GM19099 (cell line): ENCODE results near the gene DLX4.

ENCODE experiments used
- POLR2A ChIP-seq: IDR thresholded peaks from 3 replicates; pipeline ENCODE4 v1.6.1; 2011; ENCODE audit warnings: low read depth; ENCODE audit not compliant: insufficient read length; ENCODE audit errors: extremely low read depth

Gene DLX4

DNA sequence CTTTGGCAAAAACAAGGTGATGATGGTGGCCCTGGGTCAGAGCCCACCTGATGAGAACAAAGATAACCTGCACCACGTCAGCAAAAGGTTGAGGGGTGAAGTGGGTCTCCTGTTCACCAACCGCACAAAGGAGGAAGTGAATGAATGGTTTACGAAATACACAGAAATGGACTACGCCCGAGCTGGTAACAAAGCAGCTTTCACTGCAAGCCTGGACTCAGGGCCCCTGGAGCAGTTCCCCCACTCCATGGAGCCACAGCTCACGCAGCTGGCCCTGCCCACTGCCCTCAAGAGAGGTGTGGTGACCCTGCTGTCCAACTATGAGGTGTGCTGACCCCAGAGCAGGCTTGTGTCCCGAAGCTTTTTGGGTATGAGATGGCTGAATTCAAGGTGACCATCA lies 29.7 kb upstream of the DLX4 start:
- TF ChIP-seq POLR2A: no peak

DNA sequence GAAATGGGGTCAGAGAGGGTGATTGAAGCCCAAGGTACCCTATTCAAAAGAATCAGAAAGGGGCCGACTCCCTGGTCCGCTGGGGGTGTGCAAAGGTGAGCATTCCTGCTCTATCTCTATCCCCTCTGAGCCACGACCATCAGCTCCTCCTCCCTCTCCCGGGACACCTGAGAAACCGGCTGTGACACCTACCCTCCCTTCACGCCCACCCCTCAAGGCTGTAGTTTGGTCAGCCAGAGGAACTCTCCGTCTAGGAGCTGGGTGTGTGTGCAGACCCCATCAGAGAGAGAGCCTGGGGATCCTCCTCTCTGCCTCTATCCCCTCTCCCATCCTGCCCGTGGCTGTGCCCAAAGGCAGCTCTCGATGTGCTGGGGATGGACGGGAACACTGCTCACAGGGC lies 27.6 kb upstream of the DLX4 start:
- TF ChIP-seq POLR2A: no peak

DNA sequence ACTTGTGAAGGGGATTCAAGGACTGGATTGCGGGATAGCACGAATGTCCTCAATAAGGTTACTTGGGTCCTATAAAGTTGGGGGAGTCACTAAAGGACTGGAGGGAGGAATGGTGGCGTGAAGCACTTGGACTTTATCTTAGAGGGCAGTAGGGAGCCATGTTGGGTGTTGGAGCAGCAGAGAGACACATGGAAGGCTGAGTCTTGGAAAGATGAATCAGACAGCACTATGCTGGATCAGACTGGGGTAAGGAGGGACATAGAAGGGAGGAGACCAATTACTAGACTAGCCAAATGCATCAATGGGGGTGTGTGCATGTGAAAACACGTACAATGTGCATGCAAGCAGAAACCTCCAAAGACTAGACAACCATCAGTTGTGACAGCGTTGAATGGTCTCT lies 26.0 kb upstream of the DLX4 start:
- no peak for TF ChIP-seq POLR2A

DNA sequence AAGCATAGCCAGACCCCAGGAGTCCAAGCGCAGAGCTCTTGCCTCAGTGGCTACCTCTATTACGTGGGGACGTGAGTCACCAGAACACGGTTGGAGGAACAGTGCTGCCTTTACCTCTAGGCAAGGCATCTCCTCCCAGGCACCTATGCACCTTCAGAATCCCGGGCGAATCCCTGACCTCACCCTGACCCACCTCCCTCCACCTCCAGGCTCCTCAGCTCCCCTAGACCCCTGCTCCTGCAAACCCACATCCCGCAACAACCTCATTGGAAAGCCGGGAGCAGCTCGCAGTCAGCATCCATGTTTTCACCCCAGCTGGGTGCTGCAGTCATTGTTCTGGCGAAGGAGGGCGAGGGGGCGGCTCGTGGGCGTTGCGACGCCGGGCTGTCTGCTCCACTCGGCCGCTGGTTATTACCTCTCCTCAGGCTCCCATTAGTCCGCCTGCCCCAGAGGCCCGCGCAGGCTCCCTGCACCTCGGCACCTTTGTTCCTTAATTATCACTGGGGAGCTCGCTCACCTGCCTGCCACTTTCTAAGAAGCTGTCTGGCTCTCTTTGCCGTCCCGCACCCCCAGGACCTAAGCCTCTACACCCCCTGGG lies 24.6 kb upstream of the DLX4 start:
- no peak for TF ChIP-seq POLR2A

DNA sequence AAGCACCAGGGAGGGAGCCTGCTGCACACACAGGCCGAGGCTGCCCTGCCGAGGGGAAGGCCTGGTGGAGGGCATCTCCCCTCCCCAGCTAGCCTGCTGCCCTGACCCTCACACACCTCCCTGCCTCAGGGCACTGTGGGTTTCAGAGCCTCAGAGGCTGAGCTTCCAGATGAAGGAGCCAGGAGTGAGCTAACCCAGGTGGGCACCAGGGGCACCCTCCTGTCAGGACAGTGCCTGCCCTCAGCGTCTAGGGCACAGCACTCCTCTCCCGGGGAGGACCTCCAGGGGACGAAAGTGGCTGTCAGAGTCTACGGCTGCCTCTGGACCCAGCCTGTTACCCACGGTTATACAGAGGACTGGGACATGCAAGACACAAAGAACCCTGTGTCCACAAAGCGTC lies 22.8 kb upstream of the DLX4 start:
- TF ChIP-seq POLR2A: no peak

DNA sequence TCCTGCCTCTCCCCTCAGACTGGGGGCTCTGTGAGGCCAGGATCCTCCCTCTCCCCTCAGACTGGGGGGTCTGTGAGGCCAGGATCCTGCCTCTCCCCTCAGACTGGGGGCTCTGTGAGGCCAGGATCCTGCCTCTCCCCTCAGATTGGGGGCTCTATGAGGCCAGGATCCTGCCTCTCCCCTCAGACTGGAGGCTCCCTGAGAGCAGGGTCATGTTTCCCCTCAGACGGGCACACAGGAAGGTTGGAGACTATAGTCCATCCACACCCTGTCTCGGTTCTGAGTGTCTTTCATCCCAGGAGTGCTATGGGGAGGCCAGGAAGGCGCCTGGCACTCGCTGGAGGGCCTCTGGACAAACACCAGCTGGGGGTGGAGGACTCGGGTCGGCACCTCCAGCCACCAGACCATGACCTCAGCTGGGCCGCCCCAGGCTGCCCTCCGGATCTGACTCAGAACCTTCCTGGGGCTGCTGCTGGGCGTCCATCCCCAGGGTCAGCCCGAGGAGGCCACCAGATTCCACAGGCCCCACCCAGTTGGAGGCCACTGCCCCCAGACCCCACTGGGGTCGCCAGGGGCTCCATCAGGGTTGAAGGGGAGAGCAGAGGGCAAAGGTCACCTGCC lies 21.9 kb upstream of the DLX4 start:
- no peak for TF ChIP-seq POLR2A

DNA sequence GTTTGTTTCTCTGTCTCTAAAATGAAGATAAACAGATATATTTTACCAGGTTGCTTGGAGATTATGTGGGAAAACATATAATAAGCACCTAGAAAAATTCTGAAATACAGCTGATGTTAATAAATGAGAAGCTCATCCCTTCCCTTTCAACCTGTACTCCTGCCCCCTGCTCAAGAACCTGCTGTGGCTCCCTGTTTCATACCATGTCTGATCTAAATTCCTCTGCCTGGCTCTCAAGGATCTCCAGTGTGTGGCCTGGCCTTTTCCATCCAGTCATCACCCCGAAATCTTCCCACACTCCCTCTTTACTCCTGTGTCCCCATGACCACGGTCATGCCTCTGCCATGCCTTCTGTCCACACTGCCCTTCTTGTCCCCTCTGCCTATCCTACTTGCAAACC lies 19.4 kb upstream of the DLX4 start:
- TF ChIP-seq POLR2A: no peak

DNA sequence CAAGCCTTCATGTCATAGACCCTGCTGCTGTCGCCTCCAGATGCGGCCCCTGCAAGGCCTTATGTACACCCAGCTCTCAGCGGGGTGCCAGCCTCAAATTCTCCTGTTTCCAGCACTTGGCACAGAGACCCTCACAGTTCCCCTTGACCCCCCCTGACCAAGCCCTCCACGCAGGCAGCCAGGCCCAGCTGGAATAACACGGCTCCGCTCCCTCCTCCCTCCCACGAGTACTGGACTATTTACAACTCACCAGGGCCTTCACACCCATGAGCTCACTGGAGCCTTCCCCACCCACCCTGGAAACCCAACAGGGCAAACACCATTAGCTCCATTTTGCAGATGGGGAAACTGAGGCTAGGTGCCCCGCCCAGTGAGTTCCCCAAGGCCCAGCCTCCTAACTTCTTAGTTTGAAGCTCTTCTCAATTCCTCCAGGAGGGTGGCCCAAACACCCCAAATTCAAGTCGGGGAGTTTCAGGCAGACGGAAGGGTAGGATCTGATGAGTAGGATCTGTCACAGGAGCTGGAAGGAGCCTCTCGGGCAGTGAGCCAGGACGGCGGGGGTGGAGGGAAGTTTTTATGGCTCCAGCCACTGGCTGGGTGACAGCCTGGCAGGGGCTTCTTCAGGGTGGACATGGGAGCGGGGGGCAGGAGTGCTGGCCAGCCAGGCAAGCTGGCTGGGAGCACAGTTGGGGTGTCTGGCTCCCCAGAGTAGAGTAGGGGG lies 17.5 kb upstream of the DLX4 start:
- no peak for TF ChIP-seq POLR2A

DNA sequence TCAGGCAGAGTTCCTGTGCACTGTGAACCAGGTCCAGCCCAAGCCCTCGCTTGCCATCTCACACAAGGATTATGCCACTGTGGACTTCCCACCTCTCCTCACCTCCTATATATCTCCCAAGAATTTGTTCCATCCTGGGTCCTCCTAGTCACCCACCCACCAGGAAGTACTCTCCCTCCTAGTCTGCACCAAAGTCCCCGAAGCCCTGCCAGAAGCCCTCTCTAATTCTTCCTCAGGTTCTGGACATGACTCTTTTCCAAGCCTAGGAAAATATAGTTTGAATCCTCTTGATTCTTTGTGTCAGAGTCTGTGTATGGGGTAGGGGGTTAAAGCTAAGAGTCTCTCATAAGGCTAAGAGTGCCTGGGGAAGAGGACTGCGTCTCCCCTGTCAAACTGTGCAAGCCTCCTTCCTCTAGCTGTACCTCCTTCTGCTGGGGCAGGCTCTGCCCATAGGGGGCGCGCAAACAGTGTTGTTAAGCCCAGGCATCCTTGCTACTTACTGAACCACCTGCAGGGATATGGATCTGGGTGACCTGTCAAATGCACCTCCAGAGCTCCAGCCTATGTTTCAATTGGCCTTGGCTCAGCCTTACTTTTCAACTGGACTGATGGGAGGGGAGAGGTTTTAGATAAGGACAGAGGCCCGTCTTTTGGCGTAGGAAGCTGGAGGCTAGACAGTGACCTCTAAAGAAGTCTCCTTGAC lies 16.6 kb upstream of the DLX4 start:
- TF ChIP-seq POLR2A: no peak

DNA sequence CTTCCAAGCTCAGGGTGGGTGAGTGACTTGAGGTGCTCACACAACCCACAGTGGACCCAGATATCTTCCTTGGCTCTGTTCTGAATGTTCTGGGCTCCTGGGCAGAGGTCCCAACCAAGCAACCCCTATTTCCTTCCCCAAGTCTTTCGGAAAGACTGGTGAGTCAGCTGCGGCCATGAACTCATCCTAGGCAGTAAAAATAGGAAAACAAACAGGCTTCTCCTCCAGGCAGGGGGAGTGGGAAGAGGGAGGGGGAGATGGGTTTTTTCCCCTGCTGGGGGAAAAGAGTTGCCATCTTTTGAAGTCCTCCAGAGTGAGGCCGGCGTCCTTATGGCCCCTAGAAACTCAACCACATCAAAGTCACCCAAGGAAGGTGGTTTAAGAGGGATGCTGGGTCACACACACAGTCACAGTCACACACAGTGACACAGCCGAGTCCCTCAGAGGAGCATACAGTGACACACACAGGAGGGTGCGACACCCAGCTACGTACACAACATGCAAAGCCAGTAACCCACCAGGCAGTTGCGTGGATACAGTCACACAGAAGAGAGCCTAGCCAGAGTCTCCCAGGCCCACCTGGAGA lies 16.0 kb upstream of the DLX4 start:
- TF ChIP-seq POLR2A: no peak

DNA sequence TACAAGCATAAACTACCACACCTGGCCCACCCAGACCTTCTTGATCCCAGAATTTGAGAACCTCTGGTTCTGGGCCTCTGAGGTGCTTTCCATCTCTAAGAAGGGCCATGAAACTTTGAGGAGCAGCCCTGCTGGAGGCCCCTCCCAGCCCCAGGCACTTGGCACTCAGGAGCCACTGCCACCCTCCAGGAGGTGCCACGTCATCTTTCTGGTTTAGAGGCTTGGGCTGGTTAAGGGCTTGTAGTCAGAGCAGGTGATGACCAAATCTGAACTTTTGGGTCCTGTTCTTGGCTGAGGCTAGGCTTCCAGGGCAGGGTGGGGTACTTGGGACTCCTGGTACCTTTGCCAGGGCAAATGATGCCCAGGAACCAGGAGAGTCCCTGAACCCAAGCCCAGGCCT lies 13.8 kb upstream of the DLX4 start:
- no peak for TF ChIP-seq POLR2A

DNA sequence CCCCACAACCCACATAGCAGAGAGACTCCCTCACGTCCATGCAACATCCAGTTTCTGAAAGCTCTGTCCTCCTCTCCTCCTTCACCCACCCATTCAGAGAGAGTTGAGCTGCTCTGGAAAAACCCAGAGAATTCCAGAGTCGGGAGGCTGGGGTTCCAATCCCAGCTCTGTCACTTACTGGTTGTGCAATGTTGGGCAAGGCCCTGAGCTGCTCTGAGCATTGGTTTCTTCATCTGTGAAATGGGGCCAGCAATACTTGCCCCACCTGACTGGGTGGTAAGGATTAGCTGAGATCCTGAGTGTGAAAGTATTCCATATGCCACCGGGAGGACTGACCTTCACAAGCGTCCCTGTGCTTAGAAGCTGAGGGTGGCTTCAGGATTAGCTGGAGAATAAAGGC lies 12.2 kb upstream of the DLX4 start:
- TF ChIP-seq POLR2A: no peak

DNA sequence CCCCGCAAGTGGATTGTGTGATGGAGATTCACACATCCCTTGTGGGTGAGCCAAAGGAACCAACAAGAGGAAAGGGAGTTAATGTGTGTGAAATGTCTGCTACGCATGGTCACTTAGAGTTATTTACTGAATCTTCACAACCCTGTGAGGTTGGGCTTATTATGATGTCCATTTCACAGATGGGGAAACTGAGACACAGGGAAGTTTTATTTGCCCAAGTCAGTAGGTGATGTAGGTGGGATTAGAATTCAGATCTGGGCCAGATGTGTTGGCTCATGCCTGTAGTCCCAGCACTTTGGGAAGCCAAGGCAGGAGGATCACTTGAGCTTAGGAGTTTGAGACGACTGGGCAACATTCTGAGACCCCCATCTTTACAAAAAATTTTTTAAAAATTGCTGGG lies 11.6 kb upstream of the DLX4 start:
- no peak for TF ChIP-seq POLR2A

DNA sequence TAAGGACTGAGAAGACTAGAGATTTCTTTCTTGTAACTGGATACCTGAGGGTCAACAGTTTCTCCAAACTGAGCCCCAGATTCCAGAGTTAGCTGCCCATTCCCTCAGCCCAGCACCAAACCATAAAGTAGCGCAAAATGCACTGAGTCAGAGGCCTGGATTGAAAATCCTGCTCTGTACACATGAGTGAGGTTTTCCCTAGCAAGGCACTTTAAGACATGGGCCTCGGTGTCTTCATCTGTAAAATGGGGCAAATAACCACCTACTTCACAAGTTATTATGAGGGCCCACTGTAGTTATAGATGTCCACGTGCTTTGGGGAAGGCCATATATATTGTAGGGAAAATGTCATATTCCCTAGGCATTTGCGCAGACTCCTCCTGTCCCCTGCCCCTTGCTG lies 10.3 kb upstream of the DLX4 start:
- TF ChIP-seq POLR2A: no peak

DNA sequence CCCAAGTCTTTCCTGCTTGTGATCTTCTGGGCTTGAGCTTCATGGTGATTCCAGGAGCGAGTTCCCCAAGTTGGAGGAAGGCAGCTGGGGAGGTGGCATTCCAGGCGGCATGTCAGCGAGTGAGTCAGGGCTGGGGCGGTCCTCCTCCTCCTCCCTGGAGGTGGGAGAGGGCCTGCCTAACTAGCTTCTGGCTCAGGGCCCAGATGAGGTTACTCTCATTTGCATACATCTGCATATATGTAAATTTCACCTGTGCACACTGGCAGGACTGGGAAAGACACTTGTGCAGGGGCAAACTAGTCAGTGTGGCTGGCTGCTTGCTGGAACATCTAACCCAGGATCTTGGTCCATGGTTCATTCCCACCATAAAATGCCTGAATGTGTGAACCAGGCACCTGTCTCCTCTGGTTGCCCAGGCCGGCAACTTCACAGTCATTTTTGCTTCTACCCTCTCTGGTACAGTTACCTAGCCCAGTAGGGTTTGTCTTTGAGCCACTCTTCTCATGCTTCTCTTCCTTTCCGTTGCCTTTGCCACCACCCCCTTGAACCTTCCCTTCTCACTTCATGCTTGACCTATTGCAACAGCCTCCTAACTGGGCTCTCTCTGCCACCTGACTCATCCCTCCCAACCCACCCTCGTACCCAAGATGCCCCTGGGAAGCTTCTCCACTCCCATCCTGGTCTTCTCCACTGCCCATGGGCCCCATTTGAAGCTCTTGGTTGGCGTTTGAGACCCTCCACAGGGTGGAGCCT lies 9.6 kb upstream of the DLX4 start:
- no peak for TF ChIP-seq POLR2A
